Measurements from ENCODE around the gene AIG1. TPM values are rescaled to one million over a fixed set of nuclear protein-coding genes. Genes with fewer than 3 reads are reported as not detected.

AIG1 gene
- total RNA-seq, 1 experiment from 2014 or later = 2.2 TPM

GRCh38 chr6:143157131-143157530 lies 96.4 kb downstream of the AIG1 start:
- Histone ChIP-seq H3K9me3 (ENCODE audit: low read depth, low read length, poor library complexity, severe bottlenecking) (no peaks in the 10 kb centered on the region), H3K27ac (ENCODE audit: low read depth, low read length, poor library complexity, severe bottlenecking) (no peak overlapping the region), H3K4me3 (ENCODE audit: low read depth, low read length, poor library complexity, severe bottlenecking) (no peak overlapping the region), H3K27me3 (replicated peaks; ENCODE audit: insufficient read depth, low read depth, low read length, poor library complexity) (no peaks in the 10 kb centered on the region), H3K4me1 (ENCODE audit: insufficient read depth, low read length, poor library complexity, severe bottlenecking) (no peaks in the 10 kb centered on the region), H3K36me3 (ENCODE audit: insufficient read depth, low read length, poor library complexity, severe bottlenecking) (no peaks in the 10 kb centered on the region)
- TF ChIP-seq, protein P1, sequence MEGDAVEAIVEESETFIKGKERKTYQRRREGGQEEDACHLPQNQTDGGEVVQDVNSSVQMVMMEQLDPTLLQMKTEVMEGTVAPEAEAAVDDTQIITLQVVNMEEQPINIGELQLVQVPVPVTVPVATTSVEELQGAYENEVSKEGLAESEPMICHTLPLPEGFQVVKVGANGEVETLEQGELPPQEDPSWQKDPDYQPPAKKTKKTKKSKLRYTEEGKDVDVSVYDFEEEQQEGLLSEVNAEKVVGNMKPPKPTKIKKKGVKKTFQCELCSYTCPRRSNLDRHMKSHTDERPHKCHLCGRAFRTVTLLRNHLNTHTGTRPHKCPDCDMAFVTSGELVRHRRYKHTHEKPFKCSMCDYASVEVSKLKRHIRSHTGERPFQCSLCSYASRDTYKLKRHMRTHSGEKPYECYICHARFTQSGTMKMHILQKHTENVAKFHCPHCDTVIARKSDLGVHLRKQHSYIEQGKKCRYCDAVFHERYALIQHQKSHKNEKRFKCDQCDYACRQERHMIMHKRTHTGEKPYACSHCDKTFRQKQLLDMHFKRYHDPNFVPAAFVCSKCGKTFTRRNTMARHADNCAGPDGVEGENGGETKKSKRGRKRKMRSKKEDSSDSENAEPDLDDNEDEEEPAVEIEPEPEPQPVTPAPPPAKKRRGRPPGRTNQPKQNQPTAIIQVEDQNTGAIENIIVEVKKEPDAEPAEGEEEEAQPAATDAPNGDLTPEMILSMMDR (conservative IDR thresholded peaks at IDR 0.05; ENCODE audit: low read depth, low read length) = no peak
- no peak for TF ChIP-seq EZH2 (IDR thresholded peaks at IDR 0.05; ENCODE audit: borderline replicate concordance, low read depth, low read length, poor library complexity, severe bottlenecking)
- no TSS peak for BruUV-seq (replicated peaks)
- intact Hi-C loops (cut with micrococcal nuclease; ENCODE audit: unreplicated experiment) = no loop called here
- CTCF ChIA-PET = no interaction called here
- POLR2A ChIA-PET (ENCODE audit: low non-redundant PET) = no interaction called here
- DNase-seq (ENCODE audit: low spot score) = no peak

DNA sequence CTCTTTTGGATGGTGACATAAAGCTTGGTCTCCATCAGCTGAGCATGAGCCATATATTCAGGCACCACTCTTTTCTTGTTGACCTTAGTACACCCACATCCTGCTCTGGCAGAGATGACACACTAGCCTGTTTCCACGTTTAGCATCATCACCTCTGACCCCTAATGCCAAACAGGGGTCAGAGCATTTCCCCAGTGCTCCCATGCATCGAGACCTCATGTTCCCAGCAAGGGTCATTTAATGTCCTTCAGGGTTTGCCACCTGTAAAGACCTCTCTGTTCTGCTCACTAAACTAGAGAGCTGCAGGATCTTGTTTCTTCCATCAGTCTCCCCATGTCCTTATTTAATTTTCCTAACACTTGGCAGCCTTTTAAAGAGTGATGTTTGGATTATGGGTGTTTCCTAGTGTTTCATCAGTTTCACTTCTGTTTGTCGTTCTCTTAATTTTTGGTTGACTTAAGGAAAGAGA lies 97.5 kb downstream of the AIG1 start:
- no peak for DNase-seq (ENCODE audit: low spot score)
- ChIA-PET POLR2A (ENCODE audit: low non-redundant PET) (no interaction called here), CTCF (no interaction called here)
- intact Hi-C loops (cut with micrococcal nuclease; ENCODE audit: unreplicated experiment) = no loop called here
- no peak overlapping the region for H3K4me3 ChIP-seq (ENCODE audit: low read depth, low read length, poor library complexity, severe bottlenecking)
- no peaks in the 10 kb centered on the region for H3K9me3 ChIP-seq (ENCODE audit: low read depth, low read length, poor library complexity, severe bottlenecking)
- no peak overlapping the region for H3K27ac ChIP-seq (ENCODE audit: low read depth, low read length, poor library complexity, severe bottlenecking)
- BruUV-seq (replicated peaks) = no TSS peak
- no peak for TF ChIP-seq EZH2 (IDR thresholded peaks at IDR 0.05; ENCODE audit: borderline replicate concordance, low read depth, low read length, poor library complexity, severe bottlenecking)
- TF ChIP-seq, protein P1 (conservative IDR thresholded peaks at IDR 0.05; ENCODE audit: low read depth, low read length) = no peak
- H3K36me3 ChIP-seq (ENCODE audit: insufficient read depth, low read length, poor library complexity, severe bottlenecking) = no peaks in the 10 kb centered on the region
- H3K27me3 ChIP-seq (replicated peaks; ENCODE audit: insufficient read depth, low read depth, low read length, poor library complexity) = no peaks in the 10 kb centered on the region
- no peaks in the 10 kb centered on the region for H3K4me1 ChIP-seq (ENCODE audit: insufficient read depth, low read length, poor library complexity, severe bottlenecking)

GRCh38 chr6:143159001-143159400 lies 98.3 kb downstream of the AIG1 start:
- intact Hi-C loops (cut with micrococcal nuclease; ENCODE audit: unreplicated experiment) = no loop called here

More at GRCh38 chr6:143159001-143159400, 98.3 kb downstream of the AIG1 start:
- H3K27me3 ChIP-seq (replicated peaks; ENCODE audit: insufficient read depth, low read depth, low read length, poor library complexity) = no peaks in the 10 kb centered on the region
- CTCF ChIA-PET = no interaction called here
- H3K36me3 ChIP-seq (ENCODE audit: insufficient read depth, low read length, poor library complexity, severe bottlenecking) = no peaks in the 10 kb centered on the region
- no peaks in the 10 kb centered on the region for H3K9me3 ChIP-seq (ENCODE audit: low read depth, low read length, poor library complexity, severe bottlenecking)
- H3K4me1 ChIP-seq (ENCODE audit: insufficient read depth, low read length, poor library complexity, severe bottlenecking) = no peaks in the 10 kb centered on the region
- H3K27ac ChIP-seq (ENCODE audit: low read depth, low read length, poor library complexity, severe bottlenecking) = no peak overlapping the region
- POLR2A ChIA-PET (ENCODE audit: low non-redundant PET) = no interaction called here
- no peak for DNase-seq (ENCODE audit: low spot score)
- no peak overlapping the region for H3K4me3 ChIP-seq (ENCODE audit: low read depth, low read length, poor library complexity, severe bottlenecking)
- BruUV-seq (replicated peaks) = no TSS peak
- no peak for TF ChIP-seq EZH2 (IDR thresholded peaks at IDR 0.05; ENCODE audit: borderline replicate concordance, low read depth, low read length, poor library complexity, severe bottlenecking)
- TF ChIP-seq, protein P1 (conservative IDR thresholded peaks at IDR 0.05; ENCODE audit: low read depth, low read length) = no peak

Measured in A673 (cell line).